Esophagus muscularis mucosa (tissue), 4 donors: ENCODE results near the gene C13orf42.

Experiments
- EP300 ChIP-seq: sonication (generic); formaldehyde crosslinking; IDR thresholded peaks from one replicate; pipeline ENCODE4 v1.6.1; 2017; ENCODE audit warnings: antibody characterized with exemption
- POLR2A ChIP-seq: fragments of 450-650 bp; IDR thresholded peaks from one replicate; pipeline ENCODE4 v1.6.1; 2017; ENCODE audit warnings: antibody characterized with exemption, moderate library complexity, mild to moderate bottlenecking, low read depth
- TF ChIP-seq, protein P1 (sequence below), 3 experiments: fragments of 200-600 bp in 2 of 3; fragments of 450-650 bp in 1 of 3; sonication (generic) in 2 of 3; IDR thresholded peaks; one replicate each; pipeline ENCODE4 v1.5.1; 2017 to 2019; ENCODE audit warnings: antibody characterized with exemption in 3 of 3, mild to moderate bottlenecking in 2 of 3, moderate library complexity in 1 of 3

- TF ChIP-seq EP300 = no peak
- TF ChIP-seq, protein P1, sequence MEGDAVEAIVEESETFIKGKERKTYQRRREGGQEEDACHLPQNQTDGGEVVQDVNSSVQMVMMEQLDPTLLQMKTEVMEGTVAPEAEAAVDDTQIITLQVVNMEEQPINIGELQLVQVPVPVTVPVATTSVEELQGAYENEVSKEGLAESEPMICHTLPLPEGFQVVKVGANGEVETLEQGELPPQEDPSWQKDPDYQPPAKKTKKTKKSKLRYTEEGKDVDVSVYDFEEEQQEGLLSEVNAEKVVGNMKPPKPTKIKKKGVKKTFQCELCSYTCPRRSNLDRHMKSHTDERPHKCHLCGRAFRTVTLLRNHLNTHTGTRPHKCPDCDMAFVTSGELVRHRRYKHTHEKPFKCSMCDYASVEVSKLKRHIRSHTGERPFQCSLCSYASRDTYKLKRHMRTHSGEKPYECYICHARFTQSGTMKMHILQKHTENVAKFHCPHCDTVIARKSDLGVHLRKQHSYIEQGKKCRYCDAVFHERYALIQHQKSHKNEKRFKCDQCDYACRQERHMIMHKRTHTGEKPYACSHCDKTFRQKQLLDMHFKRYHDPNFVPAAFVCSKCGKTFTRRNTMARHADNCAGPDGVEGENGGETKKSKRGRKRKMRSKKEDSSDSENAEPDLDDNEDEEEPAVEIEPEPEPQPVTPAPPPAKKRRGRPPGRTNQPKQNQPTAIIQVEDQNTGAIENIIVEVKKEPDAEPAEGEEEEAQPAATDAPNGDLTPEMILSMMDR (IDR thresholded peaks at IDR 0.05) = no peak
- no peak for TF ChIP-seq POLR2A
These were observed 19.3 kb upstream of the C13orf42 start for GRCh38 chr13:51130348-51130747.
